ENCODE data around the gene COX6A2.

DNA sequence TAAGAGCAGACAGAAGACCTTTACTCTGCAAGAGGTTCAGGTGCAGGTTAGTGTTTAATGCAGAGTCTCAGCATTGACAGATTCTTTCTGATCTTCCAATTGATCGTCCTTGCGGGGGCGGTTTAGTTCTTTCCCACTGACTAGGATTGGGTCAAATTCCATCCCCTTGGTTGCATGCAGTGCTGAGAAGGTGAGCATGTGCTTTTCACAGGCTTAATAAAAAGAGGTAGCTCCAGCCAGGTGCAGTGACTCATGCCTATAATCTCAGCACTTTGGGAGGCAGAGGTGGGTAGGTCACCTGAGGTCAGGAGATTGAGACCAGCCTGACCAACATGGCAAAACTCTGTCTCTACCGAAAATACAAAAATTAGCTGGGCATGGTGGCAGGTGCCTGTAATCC, 42.5 kb downstream of the COX6A2 start:
- no peak for TF ChIP-seq TAF1 (IDR thresholded peaks at IDR 0.05; ENCODE audit: low read depth)
- TF ChIP-seq, protein P1, sequence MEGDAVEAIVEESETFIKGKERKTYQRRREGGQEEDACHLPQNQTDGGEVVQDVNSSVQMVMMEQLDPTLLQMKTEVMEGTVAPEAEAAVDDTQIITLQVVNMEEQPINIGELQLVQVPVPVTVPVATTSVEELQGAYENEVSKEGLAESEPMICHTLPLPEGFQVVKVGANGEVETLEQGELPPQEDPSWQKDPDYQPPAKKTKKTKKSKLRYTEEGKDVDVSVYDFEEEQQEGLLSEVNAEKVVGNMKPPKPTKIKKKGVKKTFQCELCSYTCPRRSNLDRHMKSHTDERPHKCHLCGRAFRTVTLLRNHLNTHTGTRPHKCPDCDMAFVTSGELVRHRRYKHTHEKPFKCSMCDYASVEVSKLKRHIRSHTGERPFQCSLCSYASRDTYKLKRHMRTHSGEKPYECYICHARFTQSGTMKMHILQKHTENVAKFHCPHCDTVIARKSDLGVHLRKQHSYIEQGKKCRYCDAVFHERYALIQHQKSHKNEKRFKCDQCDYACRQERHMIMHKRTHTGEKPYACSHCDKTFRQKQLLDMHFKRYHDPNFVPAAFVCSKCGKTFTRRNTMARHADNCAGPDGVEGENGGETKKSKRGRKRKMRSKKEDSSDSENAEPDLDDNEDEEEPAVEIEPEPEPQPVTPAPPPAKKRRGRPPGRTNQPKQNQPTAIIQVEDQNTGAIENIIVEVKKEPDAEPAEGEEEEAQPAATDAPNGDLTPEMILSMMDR (IDR thresholded peaks at IDR 0.05; ENCODE audit: poor library complexity, severe bottlenecking), result no peak
- no peak for TF ChIP-seq POLR2AphosphoS5 (IDR thresholded peaks at IDR 0.05)
- TF ChIP-seq EP300 (conservative IDR thresholded peaks at IDR 0.05; ENCODE audit: poor library complexity, severe bottlenecking), result no peak
- TF ChIP-seq MXI1 (conservative IDR thresholded peaks at IDR 0.05; ENCODE audit: poor library complexity, severe bottlenecking), result no peak
- TF ChIP-seq EZH2 (IDR thresholded peaks at IDR 0.05; ENCODE audit: borderline replicate concordance, insufficient read depth, low read length, poor library complexity, severe bottlenecking), result no peak
- TF ChIP-seq, protein P2, sequence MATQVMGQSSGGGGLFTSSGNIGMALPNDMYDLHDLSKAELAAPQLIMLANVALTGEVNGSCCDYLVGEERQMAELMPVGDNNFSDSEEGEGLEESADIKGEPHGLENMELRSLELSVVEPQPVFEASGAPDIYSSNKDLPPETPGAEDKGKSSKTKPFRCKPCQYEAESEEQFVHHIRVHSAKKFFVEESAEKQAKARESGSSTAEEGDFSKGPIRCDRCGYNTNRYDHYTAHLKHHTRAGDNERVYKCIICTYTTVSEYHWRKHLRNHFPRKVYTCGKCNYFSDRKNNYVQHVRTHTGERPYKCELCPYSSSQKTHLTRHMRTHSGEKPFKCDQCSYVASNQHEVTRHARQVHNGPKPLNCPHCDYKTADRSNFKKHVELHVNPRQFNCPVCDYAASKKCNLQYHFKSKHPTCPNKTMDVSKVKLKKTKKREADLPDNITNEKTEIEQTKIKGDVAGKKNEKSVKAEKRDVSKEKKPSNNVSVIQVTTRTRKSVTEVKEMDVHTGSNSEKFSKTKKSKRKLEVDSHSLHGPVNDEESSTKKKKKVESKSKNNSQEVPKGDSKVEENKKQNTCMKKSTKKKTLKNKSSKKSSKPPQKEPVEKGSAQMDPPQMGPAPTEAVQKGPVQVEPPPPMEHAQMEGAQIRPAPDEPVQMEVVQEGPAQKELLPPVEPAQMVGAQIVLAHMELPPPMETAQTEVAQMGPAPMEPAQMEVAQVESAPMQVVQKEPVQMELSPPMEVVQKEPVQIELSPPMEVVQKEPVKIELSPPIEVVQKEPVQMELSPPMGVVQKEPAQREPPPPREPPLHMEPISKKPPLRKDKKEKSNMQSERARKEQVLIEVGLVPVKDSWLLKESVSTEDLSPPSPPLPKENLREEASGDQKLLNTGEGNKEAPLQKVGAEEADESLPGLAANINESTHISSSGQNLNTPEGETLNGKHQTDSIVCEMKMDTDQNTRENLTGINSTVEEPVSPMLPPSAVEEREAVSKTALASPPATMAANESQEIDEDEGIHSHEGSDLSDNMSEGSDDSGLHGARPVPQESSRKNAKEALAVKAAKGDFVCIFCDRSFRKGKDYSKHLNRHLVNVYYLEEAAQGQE (IDR thresholded peaks at IDR 0.05; ENCODE audit: borderline replicate concordance), result no peak
- no peak for TF ChIP-seq SMC3 (conservative IDR thresholded peaks at IDR 0.05; ENCODE audit: poor library complexity)

Data from neural cell (in vitro differentiated cells).